Panc1 (cell line): Measurements from ENCODE around the gene LRRTM2. TPM values are rescaled to one million over a fixed set of nuclear protein-coding genes. Genes with fewer than 3 reads are reported as not detected.

ENCODE experiments used
- ATAC-seq: fragments of 200-7000 bp; cut with Tn5 transposase; 2 replicates; pipeline ENCODE4 v1.9.1; 2020; ENCODE audit warnings: mild to moderate bottlenecking, moderate library complexity
- BruUV-seq: library from RNA; stranded (reverse); fragments of 400-500 nt; replicated peaks from 2 replicates; lab custom pipeline; 2021; lab: Mats Ljungman, UMichigan
- CTCF ChIA-PET: fragments of 300-600 bp; sonication (Branson Sonifier 250); formaldehyde crosslinking; loops from one replicate; lab custom pipeline; 2022; ENCODE audit warnings: antibody characterized with exemption; lab: Charles Lee
- POLR2A ChIA-PET: fragments of 300-600 bp; sonication (Branson Sonifier 250); formaldehyde crosslinking; loops from one replicate; lab custom pipeline; 2022; ENCODE audit warnings: antibody characterized with exemption; lab: Charles Lee
- DNase-seq: peaks from one replicate; pipeline ENCODE4 v3.0.0-alpha.2; 2010; ENCODE audit warnings: low read depth, low spot score
- H3K27ac ChIP-seq: 2 replicates; pipeline ENCODE4 v1.5.1; 2011; ENCODE audit warnings: mild to moderate bottlenecking, low read length, inconsistent platforms
- H3K27me3 ChIP-seq: fragments of 200-500 bp; sonication (Bioruptor generic); 2 replicates; pipeline ENCODE4 v1.6.0; 2014; ENCODE audit warnings: low read length, inconsistent platforms; ENCODE audit not compliant: control insufficient read depth, insufficient read depth
- H3K36me3 ChIP-seq: fragments of 200-500 bp; sonication (Bioruptor generic); 2 replicates; pipeline ENCODE4 v1.5.1; 2014; ENCODE audit warnings: inconsistent platforms, mild to moderate bottlenecking, low read length, moderate library complexity; ENCODE audit not compliant: control insufficient read depth, insufficient read depth
- H3K4me1 ChIP-seq: 2 replicates; pipeline ENCODE4 v1.5.1; 2011; ENCODE audit warnings: inconsistent platforms, mild to moderate bottlenecking, low read length, moderate library complexity; ENCODE audit not compliant: control insufficient read depth, insufficient read depth
- H3K4me3 ChIP-seq, 2 experiments: 2 replicates each; pipeline ENCODE4 v1.5.1; 2011 to 2012; ENCODE audit warnings: low read depth in 2 of 2, low read length in 2 of 2, mild to moderate bottlenecking in 2 of 2, inconsistent platforms in 1 of 2, moderate library complexity in 1 of 2
- H3K9me3 ChIP-seq: fragments of 200-500 bp; sonication (Bioruptor generic); 2 replicates; pipeline ENCODE4 v1.5.1; 2014; ENCODE audit warnings: low read depth, mild to moderate bottlenecking, inconsistent platforms, low read length, moderate library complexity; ENCODE audit not compliant: control insufficient read depth, insufficient read depth
- POLR2AphosphoS5 ChIP-seq: IDR thresholded peaks from 2 replicates; pipeline ENCODE4 v1.6.1; 2012; ENCODE audit warnings: mild to moderate bottlenecking, low read depth, low read length, moderate library complexity
- SIN3A ChIP-seq: IDR thresholded peaks from 2 replicates; pipeline ENCODE4 v1.6.1; 2012; ENCODE audit warnings: low read depth, mild to moderate bottlenecking, low read length, moderate library complexity, borderline replicate concordance; ENCODE audit not compliant: insufficient read depth
- TCF7L2 ChIP-seq: IDR thresholded peaks from 2 replicates; pipeline ENCODE4 v1.6.1; 2011; ENCODE audit warnings: mild to moderate bottlenecking, low read depth, low read length, inconsistent platforms
- in situ Hi-C: cut with HindIII; loops from 2 replicates; pipeline ENCODE4 v1.10.0; 2016; ENCODE audit warnings: low sequenced_read_pairs, low pct_unique_long_range_greater_than_20kb
- intact Hi-C: fragments of 100-400 bp; cut with micrococcal nuclease; formaldehyde crosslinking; loops from one replicate; pipeline ENCODE4 v1.10.0; 2022; ENCODE audit not compliant: unreplicated experiment
- total RNA-seq: library from RNA; stranded (reverse); gene quantifications from one replicate; pipeline ENCODE4 v1.2.1, GENCODE V29; 2021; ENCODE audit not compliant: unreplicated experiment
- TF ChIP-seq, protein P1 (sequence below), 2 experiments: IDR thresholded peaks; 2 replicates each; pipeline ENCODE4 v1.6.1; 2011 to 2012; ENCODE audit warnings: low read depth in 2 of 2, control low read depth in 1 of 2, low read length in 1 of 2, mild to moderate bottlenecking in 1 of 2, moderate library complexity in 1 of 2; ENCODE audit not compliant: insufficient read depth in 1 of 2
- TF ChIP-seq, protein P2 (sequence below): fragments of 450-650 bp; IDR thresholded peaks from 2 replicates; pipeline ENCODE4 v1.5.1; 2017; ENCODE audit warnings: mild to moderate bottlenecking

The LRRTM2 gene
- total RNA-seq, 1 experiment from 2014 or later, result not detected

DNA sequence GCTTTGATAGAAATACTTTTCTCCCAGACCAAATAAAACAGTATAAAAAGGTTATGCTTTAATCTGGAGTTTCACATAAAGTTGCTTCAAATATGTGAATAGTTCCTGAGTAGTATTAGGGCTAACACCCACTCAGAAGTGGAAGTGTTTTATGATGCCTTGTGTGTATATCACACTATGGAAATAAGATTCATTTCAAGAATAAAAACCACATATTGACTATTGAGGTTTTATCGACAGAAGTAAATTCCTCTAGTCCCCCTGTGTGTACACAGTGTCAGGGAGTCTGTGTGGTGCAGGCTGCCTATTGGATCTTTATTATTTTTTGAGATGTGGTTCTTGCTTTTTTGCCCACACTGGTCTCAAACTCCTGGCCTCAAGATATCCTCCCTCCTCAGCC lies 20.8 kb upstream of the LRRTM2 start:
- ATAC-seq (no peak), DNase-seq (no peak)
- Histone ChIP-seq H3K4me1 (no peaks in the 10 kb centered on the region), H3K36me3 (no peaks in the 10 kb centered on the region), H3K9me3 (no peaks in the 10 kb centered on the region), H3K4me3 (no peak overlapping the region), H3K27ac (no peak overlapping the region), H3K27me3 (no peaks in the 10 kb centered on the region)
- POLR2A ChIA-PET, result interaction anchor here (0.6 kb wide), 1 partner anchor 28 kb away, joined by 5 read pairs; no protein-coding TSS in a partner anchor
- intact Hi-C loops, result no loop called here
- TF ChIP-seq, protein P1, sequence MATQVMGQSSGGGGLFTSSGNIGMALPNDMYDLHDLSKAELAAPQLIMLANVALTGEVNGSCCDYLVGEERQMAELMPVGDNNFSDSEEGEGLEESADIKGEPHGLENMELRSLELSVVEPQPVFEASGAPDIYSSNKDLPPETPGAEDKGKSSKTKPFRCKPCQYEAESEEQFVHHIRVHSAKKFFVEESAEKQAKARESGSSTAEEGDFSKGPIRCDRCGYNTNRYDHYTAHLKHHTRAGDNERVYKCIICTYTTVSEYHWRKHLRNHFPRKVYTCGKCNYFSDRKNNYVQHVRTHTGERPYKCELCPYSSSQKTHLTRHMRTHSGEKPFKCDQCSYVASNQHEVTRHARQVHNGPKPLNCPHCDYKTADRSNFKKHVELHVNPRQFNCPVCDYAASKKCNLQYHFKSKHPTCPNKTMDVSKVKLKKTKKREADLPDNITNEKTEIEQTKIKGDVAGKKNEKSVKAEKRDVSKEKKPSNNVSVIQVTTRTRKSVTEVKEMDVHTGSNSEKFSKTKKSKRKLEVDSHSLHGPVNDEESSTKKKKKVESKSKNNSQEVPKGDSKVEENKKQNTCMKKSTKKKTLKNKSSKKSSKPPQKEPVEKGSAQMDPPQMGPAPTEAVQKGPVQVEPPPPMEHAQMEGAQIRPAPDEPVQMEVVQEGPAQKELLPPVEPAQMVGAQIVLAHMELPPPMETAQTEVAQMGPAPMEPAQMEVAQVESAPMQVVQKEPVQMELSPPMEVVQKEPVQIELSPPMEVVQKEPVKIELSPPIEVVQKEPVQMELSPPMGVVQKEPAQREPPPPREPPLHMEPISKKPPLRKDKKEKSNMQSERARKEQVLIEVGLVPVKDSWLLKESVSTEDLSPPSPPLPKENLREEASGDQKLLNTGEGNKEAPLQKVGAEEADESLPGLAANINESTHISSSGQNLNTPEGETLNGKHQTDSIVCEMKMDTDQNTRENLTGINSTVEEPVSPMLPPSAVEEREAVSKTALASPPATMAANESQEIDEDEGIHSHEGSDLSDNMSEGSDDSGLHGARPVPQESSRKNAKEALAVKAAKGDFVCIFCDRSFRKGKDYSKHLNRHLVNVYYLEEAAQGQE (IDR thresholded peaks at IDR 0.05; ENCODE audit: insufficient read depth in 1 of 2, low read depth in 2 of 2, low read length in 1 of 2), result no peak
- TF ChIP-seq SIN3A (no peak), TCF7L2 (no peak), POLR2AphosphoS5 (no peak)
- TF ChIP-seq, protein P2, sequence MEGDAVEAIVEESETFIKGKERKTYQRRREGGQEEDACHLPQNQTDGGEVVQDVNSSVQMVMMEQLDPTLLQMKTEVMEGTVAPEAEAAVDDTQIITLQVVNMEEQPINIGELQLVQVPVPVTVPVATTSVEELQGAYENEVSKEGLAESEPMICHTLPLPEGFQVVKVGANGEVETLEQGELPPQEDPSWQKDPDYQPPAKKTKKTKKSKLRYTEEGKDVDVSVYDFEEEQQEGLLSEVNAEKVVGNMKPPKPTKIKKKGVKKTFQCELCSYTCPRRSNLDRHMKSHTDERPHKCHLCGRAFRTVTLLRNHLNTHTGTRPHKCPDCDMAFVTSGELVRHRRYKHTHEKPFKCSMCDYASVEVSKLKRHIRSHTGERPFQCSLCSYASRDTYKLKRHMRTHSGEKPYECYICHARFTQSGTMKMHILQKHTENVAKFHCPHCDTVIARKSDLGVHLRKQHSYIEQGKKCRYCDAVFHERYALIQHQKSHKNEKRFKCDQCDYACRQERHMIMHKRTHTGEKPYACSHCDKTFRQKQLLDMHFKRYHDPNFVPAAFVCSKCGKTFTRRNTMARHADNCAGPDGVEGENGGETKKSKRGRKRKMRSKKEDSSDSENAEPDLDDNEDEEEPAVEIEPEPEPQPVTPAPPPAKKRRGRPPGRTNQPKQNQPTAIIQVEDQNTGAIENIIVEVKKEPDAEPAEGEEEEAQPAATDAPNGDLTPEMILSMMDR, result no peak
- no TSS peak for BruUV-seq
- in situ Hi-C loops, result no loop called here
- CTCF ChIA-PET, result no interaction called here

DNA sequence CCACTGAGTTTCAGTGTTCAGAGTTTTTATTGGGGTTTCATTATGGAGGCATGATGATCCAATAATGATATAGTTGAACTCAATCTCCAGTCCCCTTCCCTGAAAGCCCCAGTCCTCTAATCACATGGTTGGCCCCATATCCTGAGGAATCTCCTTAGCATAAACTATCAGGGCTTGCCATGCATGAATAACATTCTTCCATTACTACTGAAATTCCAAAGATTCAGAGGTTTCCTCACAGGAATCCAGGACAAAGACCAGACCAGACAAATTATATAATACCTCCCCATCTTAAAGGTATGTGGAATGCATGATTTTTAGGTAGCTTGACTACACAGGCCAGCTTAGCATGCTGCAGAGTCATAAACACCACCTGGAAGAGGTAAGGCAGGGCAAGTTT lies 15.5 kb upstream of the LRRTM2 start:
- H3K36me3 ChIP-seq, result peaks cover 7% of the 10 kb centered on the region; the same call in 1 of the 2 replicates
- no peaks in the 10 kb centered on the region for H3K27me3 ChIP-seq
- ATAC-seq (no peak), DNase-seq (no peak)
- no TSS peak for BruUV-seq
- ChIA-PET POLR2A (no interaction called here), CTCF (interaction anchor here (0.8 kb wide), 1 partner anchor 292 kb away, joined by 3 read pairs; no protein-coding TSS in a partner anchor)
- H3K4me1 ChIP-seq, result no peaks in the 10 kb centered on the region
- in situ Hi-C loops, result no loop called here
- no peak overlapping the region for H3K27ac ChIP-seq
- intact Hi-C loops, result no loop called here
- H3K4me3 ChIP-seq, result no peak overlapping the region
- TF ChIP-seq, protein P1 (IDR thresholded peaks at IDR 0.05; ENCODE audit: insufficient read depth in 1 of 2, low read depth in 2 of 2, low read length in 1 of 2), result no peak
- no peak for TF ChIP-seq TCF7L2
- TF ChIP-seq POLR2AphosphoS5, result no peak
- TF ChIP-seq SIN3A, result no peak
- TF ChIP-seq, protein P2, result no peak
- H3K9me3 ChIP-seq, result no peaks in the 10 kb centered on the region
